Measurements from ENCODE around the gene PDLIM1.

Gene PDLIM1

DNA sequence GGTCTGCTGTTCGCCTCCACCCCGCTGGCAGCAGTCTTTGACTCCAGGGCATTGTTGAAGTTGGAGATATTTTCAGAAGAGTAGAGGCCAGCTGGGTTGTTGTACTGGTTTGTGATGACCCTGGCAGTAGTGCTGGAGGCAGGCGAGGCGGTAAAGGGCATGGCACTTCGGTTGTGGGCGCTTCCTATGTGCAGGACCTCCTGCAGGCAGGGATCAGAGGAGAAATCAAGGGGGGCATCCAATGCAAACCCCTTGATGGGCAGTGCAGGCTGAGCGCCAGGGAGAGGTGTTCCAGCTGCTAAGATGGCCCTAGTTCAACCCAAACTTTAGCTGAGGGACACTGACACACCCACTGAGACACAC is 27.0 kb downstream of the PDLIM1 start:
- DNase-seq (ENCODE audit: low read depth in 2 of 2): no peak

DNA sequence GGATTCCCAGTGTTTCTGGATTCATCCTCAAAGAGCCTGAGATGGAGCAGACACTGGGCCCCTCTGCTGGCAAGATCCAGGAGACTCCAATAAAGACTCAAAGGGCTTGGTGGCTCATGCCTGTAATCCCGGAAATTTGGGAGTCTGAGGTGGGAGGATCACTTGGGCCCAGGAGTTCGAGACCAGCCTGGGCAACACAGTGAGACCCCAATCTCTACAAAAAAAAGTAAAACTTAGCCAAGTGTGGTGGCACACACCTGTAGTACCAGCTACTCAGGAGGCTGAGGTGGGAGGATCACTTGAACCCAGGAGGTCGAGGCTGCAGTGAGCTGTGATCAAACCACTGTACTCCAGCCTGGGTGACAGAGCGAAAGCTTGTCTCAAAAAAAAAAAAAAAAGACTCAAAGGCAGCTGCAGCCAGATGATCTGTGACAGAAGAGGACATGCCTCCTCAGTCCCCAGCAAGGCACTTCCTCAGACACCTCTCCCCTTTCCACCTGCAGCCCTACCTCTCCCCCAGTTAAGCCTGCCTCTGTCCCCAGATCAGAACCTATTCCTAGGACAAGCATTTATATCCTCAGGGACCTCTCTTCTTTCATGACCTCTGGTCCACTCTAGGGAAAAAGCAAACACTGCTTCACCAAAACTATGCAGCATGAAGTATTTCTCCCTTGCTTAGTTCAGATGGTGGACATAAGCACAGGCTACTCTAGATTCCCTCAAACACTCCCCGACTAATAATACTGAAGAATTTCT is 27.9 kb downstream of the PDLIM1 start:
- DNase-seq (ENCODE audit: low read depth in 2 of 2): no peak

DNA sequence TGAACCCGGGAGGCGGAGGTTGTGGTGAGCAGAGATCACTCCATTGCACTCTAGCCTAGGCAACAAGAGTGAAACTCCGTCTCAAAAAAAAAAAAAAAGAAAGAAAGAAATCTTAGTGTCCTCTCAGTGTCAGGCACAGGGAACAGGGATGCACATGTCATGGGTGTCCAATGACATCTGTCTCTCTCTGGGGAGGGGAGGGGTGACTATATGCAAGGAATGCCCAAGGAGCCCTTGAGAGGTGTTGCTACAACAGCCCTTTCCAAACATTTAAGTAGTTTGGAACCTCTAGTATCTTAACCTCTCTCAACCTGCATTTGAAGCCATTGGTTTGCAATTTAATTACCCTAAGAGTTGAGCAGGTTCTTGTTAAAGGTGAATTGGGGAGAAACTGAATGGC is 28.9 kb downstream of the PDLIM1 start:
- DNase-seq (ENCODE audit: low read depth in 2 of 2): no peak

DNA sequence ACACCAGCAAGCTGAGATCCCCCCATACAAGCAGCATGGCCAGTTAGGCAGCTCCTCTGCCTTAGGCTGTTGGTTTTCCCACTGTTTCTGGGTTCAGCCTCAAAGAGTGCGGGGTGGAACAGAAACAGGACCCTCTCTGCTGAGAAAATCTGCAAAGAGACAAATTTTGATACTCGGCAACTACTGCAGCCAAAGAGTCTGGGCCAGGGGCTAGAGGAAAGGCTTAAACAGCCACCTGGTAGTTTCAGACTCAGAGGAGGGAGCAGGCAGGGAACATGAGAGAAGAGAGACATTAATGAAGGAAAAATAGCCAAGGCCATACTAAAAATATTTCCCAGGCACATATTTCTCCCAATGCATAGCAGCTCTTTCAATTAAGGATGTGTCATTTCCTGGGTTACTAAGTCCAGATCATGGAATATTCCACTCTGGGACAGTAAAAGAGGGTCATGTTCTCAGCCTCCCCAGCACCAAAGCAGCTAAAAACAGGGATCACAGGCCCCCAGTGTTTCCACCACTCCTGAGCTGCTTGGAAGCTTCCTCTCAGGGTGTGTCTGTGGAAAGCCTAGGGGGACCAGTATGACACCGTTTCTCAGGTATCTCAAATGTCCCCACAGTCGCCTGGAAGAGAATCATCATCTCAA is 29.8 kb downstream of the PDLIM1 start:
- no peak for DNase-seq (ENCODE audit: low read depth in 2 of 2)

DNA sequence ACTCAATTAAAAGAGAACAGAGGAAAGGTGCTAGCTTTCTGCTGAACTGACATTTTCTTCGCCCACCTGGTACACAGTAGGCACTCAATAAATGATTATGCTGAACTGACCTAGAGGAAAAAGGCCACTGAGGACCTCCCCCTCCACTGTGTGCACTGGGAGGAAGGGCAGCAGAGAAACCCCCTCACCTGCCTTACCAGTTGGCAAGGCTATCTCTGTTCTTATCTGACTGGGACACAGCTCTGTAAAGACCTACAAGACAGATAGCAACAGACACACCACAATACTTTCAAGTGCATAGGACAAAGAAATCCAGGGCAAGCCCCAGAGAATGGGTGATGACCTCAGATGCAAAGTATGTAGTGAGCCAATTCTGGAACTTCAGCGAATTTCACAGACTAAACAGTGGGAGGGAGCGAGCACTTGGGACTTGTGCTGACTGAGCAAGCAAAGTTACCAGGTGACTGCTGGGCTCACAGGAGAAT is 30.4 kb downstream of the PDLIM1 start:
- no peak for DNase-seq (ENCODE audit: low read depth in 2 of 2)

DNA sequence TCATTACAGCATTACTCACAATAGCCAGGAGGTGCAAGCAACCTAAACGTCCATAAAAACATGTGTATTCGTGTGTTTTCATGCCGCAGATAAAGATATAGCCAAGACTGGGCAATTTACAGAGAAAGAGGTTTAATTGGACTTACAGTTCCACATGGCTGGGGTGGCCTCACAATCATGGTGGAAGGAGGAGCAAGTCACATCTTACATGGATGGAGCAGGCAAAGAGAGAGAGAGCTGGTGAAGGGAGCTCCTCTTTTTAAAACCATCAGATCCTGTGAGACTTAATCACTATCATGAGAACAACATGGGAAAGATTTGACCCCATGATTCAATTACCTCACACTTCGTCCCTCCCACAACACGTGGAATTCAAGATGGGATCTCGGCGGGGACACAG is 33.0 kb downstream of the PDLIM1 start:
- no peak for DNase-seq (ENCODE audit: low read depth in 2 of 2)

DNA sequence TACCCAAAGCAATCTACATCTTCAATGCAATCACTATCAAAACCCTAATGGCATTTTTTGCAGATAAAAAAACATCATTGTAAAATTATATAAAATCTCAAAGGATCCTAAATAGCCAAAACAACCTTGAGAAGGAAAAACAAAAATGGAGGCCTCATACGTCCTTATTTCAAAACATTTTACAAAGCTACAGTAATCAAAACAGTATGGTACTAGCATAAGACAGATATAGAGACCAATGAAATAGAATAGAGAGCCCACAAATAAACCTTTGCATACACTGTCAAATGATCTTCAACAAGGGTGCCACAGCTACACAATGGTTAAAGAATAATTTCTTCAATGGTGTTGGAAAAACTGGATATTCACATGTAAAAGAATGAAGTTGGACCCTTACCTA is 34.5 kb downstream of the PDLIM1 start:
- DNase-seq (ENCODE audit: low read depth in 2 of 2): no peak

DNA sequence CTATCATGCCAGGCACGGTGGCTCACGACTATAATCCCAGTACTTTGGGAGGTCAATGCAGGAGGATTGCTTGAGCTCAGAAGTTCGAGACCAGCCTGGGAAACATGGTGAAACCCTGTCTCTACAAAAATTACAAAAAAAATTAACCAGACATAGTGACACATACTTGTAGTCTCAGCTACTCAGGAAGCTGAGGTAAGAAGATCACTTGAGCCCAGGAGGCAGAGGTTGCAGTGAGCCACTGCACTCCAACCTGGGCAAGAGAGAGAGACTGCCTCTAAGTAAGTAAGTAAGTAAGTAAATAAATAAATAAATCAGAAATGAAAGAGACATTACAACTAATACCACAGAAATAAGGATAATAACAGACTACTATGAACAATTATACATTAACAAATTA is 36.2 kb downstream of the PDLIM1 start:
- no peak for DNase-seq (ENCODE audit: low read depth in 2 of 2)

DNA sequence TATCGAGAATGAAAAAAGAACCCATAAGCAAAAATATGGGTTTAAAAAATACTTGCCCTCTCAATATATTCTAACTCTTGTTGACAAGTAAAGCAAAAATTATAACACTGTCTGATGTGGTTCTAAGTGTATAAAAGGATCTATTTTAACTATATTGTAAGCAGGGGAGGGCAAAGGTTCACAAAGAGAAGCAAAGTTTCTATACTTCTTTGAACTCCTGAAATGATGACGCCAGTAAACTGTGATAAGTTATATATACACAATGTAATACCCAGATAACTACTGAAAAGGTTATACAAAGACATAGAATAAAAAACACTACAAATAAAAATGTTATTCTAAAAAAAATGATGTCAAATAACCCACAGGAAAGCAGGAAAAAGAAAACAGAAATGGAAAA is 37.1 kb downstream of the PDLIM1 start:
- DNase-seq (ENCODE audit: low read depth in 2 of 2): no peak

DNA sequence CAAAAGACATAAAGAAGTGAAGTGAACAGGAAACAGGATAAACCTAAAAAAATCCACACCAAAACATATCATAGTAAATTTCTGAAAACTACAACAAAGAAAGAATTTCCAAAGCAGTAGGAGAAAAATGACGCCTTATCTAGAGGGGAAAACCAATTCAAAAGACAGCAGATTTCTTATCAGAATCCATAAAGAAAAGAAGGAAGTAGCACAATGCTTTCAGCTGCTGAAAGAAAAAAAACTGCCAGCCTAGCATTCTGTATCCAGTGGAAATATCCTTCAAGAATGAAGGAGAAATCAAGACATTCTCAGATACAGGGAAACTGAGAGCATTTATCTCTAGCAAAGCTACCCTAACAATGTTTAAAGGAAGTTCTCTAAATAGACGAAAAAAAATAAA is 37.8 kb downstream of the PDLIM1 start:
- DNase-seq (ENCODE audit: low read depth in 2 of 2): no peak

DNA sequence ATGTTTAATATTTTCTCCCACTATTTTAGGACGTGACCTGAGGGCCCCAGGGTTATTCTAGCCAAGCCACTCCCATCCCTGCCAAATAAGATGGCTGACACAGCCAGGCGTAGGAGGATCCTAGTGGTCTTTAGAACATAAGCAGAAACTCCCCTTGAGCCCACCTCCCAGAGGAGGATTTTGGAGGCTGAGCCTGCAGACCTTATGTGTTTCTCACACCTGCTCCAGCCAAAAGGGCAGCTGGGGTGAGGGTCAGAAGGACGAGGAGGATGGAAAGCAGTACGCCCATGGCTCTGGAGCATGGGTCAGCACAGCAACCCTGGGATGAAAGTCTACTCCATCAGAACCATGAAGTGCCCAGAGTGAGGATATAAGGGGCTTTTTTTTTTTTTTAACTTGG is 39.9 kb downstream of the PDLIM1 start:
- DNase-seq (ENCODE audit: low read depth in 2 of 2): no peak

DNA sequence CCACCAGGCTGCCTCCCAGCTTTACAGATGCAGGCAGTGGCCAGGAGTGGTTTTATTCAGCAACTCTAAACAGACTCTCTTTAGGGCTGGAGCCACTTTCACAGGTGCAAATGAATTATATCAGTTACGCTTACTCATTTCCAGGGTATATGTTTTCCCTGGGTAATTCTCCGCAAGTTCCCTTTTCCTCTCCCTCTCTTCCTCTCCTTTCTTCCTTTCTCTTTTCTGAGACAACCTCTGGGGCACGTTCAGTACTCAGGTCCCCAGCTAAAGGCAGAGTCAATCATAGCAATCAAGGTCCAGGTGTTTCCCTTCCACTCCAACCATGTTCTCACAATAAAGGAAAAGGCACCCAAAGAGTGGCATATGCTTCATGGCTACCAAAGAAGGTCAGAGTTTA is 41.3 kb downstream of the PDLIM1 start:
- no peak for DNase-seq (ENCODE audit: low read depth in 2 of 2)

DNA sequence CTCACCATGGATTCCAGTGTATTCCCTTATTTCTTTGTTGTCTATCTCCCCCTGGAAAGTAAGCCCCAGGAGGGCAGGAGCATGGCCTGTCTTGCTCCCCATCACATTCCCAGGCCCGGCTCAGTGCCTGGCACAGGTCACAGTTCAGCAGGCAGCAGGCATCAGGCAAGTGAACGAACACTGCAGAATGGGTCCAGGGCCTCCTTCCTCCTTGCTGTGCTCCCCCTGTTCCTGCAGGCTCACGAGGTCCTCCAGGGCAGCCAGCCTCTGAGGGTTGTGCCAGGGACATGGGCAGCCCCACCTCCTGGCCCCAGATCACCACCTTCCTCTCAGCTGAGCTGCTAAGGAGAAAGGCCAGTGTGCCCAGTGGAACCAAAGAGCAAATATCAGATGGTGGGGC is 41.8 kb downstream of the PDLIM1 start:
- DNase-seq (ENCODE audit: low read depth in 2 of 2): no peak

DNA sequence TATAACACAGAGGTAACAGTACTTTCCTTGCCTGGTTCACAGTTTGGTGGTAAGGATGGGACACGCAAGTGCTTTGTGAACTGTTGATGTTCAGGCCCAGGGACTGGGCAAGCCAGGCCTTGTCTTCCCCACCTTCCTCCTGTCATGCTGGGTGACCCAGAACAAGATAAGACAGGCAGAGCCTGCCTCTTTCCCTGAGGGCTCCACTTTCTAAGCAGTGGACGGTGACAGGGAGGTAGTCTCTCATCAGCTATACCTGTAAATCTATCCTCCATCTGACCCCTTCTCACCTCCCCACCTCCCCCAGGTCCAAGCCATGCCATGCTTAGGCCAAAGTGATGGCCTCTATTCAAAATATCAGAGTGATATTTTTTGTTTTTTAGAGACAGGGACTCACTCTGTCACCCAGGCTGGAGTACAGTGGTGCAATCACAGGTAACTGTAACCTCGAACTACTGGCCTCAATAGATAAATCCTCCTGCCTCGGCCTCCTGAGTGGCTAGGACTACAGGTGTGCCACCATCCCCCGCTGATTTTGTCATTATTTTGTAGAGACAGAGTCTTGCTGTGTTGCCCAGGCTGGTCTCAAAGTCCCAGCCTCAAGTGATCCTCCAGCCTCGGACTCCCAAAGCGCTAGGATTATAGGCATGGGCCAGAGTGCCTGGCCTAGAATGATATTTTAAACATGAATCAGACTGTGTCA is 42.8 kb downstream of the PDLIM1 start:
- DNase-seq (ENCODE audit: low read depth in 2 of 2): no peak

DNA sequence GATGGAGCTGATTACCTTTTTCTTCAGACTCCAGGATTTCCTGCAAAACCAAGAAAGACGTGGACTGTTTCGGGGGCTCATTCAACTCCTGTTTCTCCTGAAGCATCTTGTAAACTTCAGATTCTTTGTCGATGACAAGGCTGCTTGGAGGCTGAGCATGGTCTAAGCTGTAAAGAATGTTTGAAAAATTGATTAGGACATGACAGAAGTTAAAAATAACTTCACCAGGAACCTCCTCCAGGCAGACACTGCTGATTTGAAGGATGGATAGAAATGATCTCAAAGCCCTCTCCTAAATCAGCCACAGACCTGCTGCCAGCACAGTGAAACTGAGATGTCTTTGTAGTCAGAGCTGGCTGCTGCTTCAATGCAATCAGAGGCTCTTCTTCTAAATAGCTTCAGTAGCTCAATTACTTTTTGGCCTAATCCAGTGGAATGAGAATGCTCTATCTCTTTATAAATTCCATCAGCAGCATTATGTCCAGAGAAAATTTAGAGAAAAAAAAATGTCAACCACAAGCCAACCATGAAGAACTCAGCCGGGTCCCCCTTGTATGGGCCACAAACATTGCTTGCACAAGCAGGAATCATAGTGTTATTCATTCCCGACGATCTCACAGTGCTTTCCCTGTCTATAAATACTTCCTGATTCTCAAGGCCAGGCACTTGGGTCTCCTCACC is 43.5 kb downstream of the PDLIM1 start:
- no peak for DNase-seq (ENCODE audit: low read depth in 2 of 2)

DNA sequence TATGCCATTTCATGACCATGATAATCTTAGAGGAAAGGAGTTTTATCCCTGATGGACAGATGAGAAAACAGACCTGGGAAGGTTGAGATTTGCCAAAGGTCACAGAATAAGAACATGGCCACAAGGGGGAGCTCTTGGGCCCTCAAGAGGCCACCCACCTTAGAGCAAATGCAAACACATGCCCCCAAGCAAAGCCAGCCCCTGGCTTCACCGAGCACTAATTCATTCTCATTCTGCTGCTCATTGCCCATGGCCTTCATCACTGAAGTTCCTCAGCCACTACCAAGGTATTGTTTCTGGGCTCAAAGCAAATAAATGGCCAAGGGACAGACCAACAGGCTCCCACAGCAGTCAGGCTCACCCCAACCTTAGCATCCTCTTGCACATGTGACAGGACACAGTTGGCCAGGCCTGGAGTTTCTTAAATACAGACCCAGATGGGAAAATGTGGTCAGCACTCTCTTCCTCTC is 44.2 kb downstream of the PDLIM1 start:
- peak; percentile 53 to 67 for DNase-seq (ENCODE audit: low read depth in 2 of 2)

DNA sequence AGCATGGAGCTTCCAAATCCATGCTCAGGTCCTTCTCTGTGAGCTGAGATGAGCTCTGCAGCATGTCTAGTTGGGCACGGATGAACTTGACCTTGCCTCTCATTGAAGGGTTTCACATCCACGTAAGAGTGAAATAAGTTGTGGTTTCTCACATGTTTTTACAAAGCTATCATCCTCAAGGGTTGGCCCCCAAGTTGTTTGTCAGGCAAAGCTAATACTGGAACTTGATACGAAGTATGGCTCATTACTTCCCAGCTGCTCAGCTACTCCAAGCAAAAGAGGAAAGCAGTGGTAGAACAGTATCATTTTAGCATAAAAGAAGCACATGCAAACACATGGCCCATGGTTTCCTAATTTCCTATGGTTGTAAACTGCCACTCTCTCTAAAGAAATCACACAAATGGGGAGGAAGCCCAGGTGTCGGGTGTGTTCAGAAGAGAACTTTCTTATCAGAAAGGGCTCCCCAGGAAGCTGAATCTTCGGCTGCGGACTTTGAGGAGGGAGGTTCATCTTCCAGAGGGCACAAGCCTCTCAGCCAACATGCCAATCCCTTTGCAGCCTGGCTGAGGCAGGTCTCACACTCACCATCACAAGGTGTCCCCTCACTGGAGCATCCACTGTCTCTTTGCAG is 45.3 kb downstream of the PDLIM1 start:
- no peak for DNase-seq (ENCODE audit: low read depth in 2 of 2)

DNA sequence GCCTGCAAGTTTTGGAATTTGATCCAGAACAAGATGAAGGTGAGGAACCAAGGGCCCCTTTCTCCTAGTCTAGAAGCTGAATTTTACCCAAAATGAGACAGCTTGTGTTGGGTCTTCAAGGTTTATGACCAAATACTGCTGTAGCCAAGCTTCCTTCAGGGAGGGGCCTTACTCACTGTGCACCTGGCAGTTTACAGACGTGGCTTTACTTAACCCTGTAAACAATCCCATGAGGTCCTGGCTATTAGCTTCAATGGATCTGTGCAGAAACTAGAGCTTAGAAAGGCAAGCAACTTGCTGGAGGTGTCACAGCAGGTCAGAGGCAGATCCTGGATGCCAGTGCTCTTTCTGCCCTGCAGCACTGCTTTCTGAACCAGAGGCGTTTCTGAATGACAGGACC is 46.7 kb downstream of the PDLIM1 start:
- DNase-seq (ENCODE audit: low read depth in 2 of 2): no peak

DNA sequence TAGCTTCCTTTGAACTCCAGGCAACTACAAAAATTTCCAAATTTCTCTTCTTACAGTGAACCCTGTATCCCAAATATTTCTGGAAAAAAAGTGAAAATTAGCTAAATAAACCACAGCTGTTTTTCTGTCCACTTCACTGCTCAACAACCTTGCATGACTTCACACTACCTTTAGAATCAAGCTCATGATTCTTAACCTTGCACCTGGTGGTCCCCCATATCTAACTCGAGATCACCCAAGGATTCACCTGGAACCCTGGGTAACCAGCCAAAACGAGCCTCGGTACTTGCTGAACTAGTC is 47.5 kb downstream of the PDLIM1 start:
- DNase-seq (ENCODE audit: low read depth in 2 of 2): no peak

DNA sequence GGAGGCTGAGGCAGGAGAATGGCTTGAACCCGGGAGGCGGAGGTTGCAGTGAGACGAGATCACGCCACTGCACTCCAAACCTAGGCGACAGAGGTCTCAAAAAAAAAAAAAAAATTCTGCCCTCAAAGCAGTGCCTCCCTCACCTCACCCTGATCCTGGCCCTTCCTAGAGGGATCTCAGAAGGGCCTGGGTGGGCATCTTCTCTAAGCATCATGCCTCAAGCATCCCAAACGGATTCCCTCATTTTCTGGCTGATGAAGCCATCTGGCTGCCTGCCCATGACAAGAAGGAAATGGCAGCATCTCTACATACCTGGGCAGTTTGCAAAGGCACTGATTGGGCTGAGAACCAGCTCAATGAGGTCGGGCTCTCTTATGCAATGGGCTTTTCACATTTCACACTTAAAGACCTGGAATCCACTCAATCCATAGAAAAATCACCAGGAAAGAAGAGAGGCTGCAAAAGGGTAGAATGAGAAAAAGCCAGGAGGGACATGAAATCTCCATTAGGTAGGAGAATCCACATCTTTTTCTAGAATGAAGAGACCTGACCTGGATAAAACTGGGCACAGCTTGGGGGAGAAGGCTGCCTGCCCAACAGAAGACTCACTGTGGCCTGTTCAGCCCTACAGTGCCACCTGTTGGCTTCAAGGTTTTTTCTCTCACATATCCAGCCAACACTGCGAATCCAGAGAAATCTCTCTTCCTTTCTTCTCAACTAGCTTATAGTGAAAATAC is 48.1 kb downstream of the PDLIM1 start:
- peak in 1 of 2 donors; percentile 19 for DNase-seq (ENCODE audit: low read depth in 2 of 2)

DNA sequence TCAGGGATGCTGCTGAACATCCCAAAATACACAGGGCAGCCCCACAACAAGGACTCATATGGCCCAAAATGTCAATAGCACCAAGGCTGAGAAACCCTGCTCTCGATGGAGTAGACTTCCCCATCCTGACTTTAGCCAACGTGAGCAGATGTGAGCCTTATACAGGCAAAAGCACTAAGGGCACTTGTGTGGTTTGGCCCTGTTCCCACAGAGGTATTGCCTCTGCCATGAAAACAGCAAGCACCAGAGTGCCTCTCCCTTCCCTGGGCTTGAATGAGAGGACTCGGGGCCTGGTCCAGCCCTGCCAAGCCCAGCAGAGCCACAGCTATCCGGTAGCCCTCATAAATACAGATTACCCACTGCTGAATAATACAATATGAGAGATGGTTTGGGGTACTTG is 49.3 kb downstream of the PDLIM1 start:
- no peak for DNase-seq (ENCODE audit: low read depth in 2 of 2)
